Activated T-cell treated with anti-CD3 and anti-CD28 coated beads, Interleukin-2, amount 50 U/mL, for 72 hours (primary cell): ENCODE measurements around the gene DCLK2. TPM values are rescaled to one million over a fixed set of nuclear protein-coding genes. Genes with fewer than 3 reads are reported as not detected.
A peak's percentile ranks its signal among the peaks of the same experiment; 100 is the strongest.

ENCODE experiments used
- ATAC-seq, 2 donors: fragments of 150-1000 bp; cut with Tn5 transposase; replicated peaks in 1 of 2; 2 replicates each; pipeline ENCODE4 v1.10.0; 2021; ENCODE audit warnings: moderate library complexity in 2 of 2, mild to moderate bottlenecking in 1 of 2
- DNase-seq, 2 donors: peaks; one replicate each; pipeline ENCODE4 v3.0.0; 2021 to 2022; ENCODE audit warnings: mixed read lengths in 1 of 2
- H3K27ac Mint-ChIP-seq: one replicate; pipeline ENCODE4 v1.8.0; 2022; ENCODE audit warnings: mild to moderate bottlenecking, moderate library complexity, mixed read lengths
- H3K27me3 Mint-ChIP-seq: one replicate; pipeline ENCODE4 v1.8.0; 2022; ENCODE audit warnings: low read depth, mixed read lengths
- H3K36me3 Mint-ChIP-seq, 2 donors: one replicate each; pipeline ENCODE4 v1.8.0; 2022; ENCODE audit warnings: mixed read lengths in 2 of 2, mild to moderate bottlenecking in 1 of 2; ENCODE audit not compliant: insufficient read depth in 2 of 2
- H3K4me1 Mint-ChIP-seq: one replicate; pipeline ENCODE4 v1.8.0; 2022; ENCODE audit warnings: low read depth, mixed read lengths
- H3K4me3 Mint-ChIP-seq, 2 donors: one replicate each; pipeline ENCODE4 v1.8.0; 2022; ENCODE audit warnings: mild to moderate bottlenecking in 2 of 2, mixed read lengths in 2 of 2, moderate library complexity in 2 of 2
- H3K9me3 Mint-ChIP-seq, 2 donors: one replicate each; pipeline ENCODE4 v1.8.0; 2022; ENCODE audit warnings: mixed read lengths in 2 of 2
- total RNA-seq, 2 donors: library from RNA; stranded (reverse); gene quantifications; one replicate each; pipeline ENCODE4 v1.2.3, GENCODE V29; 2022

Gene DCLK2
- total RNA-seq, 2 donors from 2014 or later, result 0.12 to 0.46 TPM

DNA sequence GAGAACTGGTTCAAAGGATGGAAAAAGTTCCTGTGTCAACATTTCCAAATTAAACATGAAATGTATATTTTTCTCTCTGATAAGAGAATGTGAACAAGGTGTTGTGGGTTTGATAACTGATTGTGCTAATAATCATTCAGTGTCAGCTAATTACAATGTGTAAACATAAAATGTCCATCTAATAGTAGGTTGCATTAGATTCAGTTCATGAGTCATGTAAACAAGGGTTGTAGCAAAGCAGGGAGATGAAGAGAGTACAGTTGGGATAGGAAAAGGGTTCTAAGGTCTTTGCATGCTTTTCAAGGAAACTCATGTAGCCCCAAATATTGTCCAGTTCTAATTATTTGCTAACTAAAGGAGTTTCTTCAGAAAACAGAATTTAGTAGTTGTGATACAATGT, 55.4 kb downstream of the DCLK2 start:
- ATAC-seq, result no peak

DNA sequence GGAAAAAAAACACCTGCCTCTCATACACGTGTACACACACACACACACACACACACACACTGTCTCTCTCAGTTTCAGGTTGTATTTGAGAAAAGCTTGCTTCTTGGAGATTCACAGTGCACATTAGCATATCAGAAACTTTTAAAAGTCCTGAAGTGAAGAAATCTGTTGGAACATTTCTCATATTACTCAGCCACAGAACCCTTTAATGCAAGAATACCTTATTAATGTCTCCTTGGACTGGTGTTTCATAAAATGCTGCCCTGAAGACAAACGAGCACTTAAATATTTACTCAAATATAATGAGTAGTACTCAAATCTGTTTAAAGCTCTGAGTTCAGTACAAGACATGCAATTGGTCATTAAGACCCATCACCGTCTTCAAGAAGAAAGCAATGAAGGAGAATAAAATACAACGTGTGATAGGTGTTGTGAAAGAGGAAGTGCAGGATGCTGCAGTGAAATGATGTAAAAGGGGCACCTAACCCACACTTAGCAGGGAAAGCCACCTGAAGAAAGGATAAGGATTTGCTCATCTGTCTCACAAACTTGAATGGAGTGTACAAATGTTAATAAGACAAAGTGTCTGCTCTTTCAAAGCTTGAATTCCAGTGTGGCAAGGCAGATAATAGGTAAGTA, 57.0 kb downstream of the DCLK2 start:
- Mint-ChIP-seq H3K4me1 (no peaks in the 10 kb centered on the region), H3K4me3 (no peak overlapping the region), H3K36me3 (no peaks in the 10 kb centered on the region), H3K27ac (no peak overlapping the region), H3K9me3 (no peaks in the 10 kb centered on the region), H3K27me3 (peaks cover 28% of the 10 kb centered on the region)
- ATAC-seq (no peak), DNase-seq (no peak)

More for the DNA sequence above, 55.4 kb downstream of the DCLK2 start:
- Mint-ChIP-seq H3K9me3 (no peaks in the 10 kb centered on the region), H3K27ac (no peak overlapping the region), H3K4me1 (no peaks in the 10 kb centered on the region), H3K36me3 (no peaks in the 10 kb centered on the region), H3K4me3 (no peak overlapping the region), H3K27me3 (peaks cover 34% of the 10 kb centered on the region)
- no peak for DNase-seq

DNA sequence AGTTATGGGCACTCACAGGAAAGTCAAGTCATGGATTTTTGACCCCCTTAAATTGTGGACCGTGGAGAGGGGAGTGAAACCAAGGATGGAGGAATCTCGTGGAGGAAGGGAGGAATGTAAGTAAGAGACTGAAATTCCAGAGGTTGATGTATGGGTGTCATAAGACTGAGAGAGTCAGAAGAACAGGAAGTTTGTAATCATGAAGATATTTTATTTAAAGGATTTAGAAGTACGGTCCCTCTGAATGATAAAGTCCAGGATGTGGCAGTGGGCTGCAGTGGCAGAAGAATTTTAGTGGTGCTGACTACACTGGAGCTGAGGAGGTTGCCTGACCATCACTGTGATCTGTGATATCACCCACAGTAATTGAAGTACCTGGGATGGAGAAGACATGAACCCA, 57.8 kb downstream of the DCLK2 start:
- Mint-ChIP-seq H3K36me3 (no peaks in the 10 kb centered on the region), H3K9me3 (no peaks in the 10 kb centered on the region), H3K27ac (no peak overlapping the region), H3K4me1 (peaks cover 5% of the 10 kb centered on the region), H3K4me3 (no peak overlapping the region), H3K27me3 (peaks cover 23% of the 10 kb centered on the region)
- no peak for DNase-seq
- no peak for ATAC-seq

DNA sequence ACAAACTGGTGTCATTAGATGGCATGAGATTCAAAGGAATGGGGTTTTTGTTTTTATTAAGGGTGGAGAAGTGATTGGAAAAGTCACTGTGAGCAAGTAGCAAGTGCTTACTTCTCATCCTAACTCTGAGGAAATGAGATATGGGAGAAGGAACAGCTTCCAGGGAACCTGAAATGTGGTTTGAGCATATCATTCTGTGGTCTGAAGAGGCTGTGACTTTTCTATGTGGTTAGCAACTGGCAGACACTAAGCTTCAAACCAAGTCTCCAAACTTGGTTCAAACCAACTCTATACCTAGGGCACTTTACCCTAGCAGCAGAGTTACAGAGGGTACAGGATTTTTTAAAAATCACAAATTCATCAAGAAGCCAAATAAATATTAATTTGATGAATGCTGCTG, 58.2 kb downstream of the DCLK2 start:
- Mint-ChIP-seq H3K4me3 (no peak overlapping the region), H3K36me3 (no peaks in the 10 kb centered on the region), H3K27me3 (peaks cover 23% of the 10 kb centered on the region), H3K27ac (no peak overlapping the region), H3K9me3 (no peaks in the 10 kb centered on the region), H3K4me1 (peaks cover 7% of the 10 kb centered on the region)
- DNase-seq (no peak), ATAC-seq (no peak)

DNA sequence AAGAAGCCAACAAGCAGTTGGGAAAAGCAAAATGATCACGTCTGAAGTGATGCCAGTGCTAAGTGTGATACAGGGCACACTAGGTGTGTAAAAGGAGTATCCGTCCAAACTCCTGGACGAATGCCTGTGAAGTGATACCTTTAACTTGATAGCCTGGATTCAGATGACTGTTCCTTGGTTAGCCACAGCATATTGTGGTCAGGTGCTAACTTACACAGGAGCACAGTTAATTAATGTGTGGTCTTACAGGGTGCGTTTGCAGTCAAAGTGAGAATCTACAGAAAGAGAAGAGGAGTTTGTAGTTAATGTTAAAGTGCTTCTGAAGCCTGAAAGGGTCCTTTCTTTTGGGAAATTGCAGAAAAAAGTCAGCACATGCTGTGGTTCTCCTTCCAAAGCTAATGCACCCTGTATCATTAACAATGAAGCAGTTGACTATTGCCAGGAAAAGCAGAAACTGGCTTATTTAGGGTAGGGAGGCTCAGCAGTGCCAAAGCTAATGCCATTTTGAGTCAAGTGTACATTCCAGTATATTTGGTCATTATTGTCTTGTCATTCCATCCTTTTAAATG, 61.1 kb downstream of the DCLK2 start:
- Mint-ChIP-seq H3K4me3 (no peak overlapping the region), H3K27me3 (peaks cover 12% of the 10 kb centered on the region), H3K4me1 (peaks cover 7% of the 10 kb centered on the region), H3K36me3 (no peaks in the 10 kb centered on the region), H3K9me3 (peaks cover 1 to 2% of the 10 kb centered on the region in 2 donors), H3K27ac (no peak overlapping the region)
- ATAC-seq (no peak), DNase-seq (no peak)

DNA sequence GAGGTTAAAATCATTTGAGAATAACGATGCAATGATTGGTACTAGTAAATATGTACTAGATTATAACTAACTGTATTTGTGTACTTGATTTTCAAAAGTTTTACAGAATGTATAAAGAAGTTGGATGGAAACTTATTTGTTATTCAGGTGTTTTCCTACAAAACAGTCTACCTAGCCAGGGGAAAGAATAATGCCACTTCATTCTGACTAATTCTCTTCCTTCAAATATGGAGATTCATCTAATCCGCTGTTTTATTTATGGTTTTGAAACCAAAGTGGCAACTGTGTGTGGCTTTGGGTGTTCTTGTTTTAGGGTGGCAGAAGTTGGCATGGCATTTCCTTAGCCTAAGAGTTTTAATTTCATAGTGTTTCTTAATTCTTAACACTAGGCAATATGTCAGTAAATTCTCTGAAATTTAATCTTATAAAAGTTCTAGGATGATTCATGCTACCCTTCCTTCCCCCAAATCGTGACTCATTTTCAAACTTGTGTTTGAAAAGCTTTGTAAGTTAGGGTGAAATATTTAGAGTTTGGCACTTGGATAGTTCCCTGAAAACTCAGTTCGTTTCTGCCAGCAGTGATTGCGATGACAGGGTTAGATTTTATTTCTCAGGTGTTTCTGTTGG, 62.6 kb downstream of the DCLK2 start:
- peak in 1 of 2 donors; percentile 28 for ATAC-seq
- H3K36me3 Mint-ChIP-seq, result no peaks in the 10 kb centered on the region

DNA sequence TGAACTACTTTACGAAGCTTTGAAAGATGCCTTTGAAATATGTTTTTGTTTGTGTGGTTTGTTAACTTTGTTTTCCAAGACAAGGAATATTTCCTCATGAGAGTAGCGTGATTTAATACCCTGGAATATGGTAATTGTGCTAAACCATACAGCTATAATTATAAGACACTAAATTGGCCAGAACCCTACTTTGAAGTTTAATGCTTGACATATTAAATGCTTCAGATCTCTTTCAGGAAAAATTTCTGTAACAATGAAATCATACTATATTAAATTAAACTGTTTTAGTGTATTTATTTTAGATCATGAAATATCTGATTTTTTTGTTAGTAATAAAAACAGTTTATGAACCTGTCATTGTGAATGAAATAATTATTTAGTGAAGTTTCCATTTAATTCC, 63.5 kb downstream of the DCLK2 start:
- no peak overlapping the region for H3K27ac Mint-ChIP-seq
- no peaks in the 10 kb centered on the region for H3K36me3 Mint-ChIP-seq
- no peak overlapping the region for H3K4me3 Mint-ChIP-seq
- DNase-seq (no peak), ATAC-seq (no peak)
- peaks cover 7% of the 10 kb centered on the region for H3K4me1 Mint-ChIP-seq
- no peaks in the 10 kb centered on the region for H3K27me3 Mint-ChIP-seq
- H3K9me3 Mint-ChIP-seq, result peaks cover 1 to 2% of the 10 kb centered on the region in 2 donors

More for the DNA sequence above, 62.6 kb downstream of the DCLK2 start:
- peaks cover 5% of the 10 kb centered on the region for H3K27me3 Mint-ChIP-seq
- peaks cover 7% of the 10 kb centered on the region for H3K4me1 Mint-ChIP-seq
- H3K27ac Mint-ChIP-seq, result no peak overlapping the region
- no peak for DNase-seq
- peaks cover 1 to 2% of the 10 kb centered on the region in 2 donors for H3K9me3 Mint-ChIP-seq
- H3K4me3 Mint-ChIP-seq, result peak overlapping the region in 1 of 2 donors; percentile 0

DNA sequence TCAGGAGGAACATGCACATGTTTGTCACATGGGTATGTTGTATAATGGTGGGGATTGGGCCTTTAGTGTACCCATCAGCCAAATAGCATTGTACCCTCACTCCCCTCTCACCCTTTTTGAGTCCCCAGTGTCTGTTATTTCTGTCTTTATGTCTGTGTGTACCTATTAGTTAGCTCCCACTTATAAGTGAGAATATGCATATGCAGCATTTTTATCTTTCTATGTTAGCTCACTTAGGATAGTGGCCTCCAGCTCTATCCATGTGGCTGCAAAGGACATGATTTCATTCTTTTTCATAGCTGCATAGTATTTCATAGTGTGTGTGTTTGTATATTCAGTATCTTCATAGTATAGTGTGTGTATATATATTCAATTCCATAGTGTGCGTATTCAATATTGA, 64.6 kb downstream of the DCLK2 start:
- Mint-ChIP-seq H3K36me3 (no peaks in the 10 kb centered on the region), H3K4me1 (peaks cover 7% of the 10 kb centered on the region), H3K27ac (no peak overlapping the region), H3K9me3 (peaks cover 1 to 2% of the 10 kb centered on the region in 2 donors), H3K4me3 (no peak overlapping the region), H3K27me3 (no peaks in the 10 kb centered on the region)
- no peak for ATAC-seq
- no peak for DNase-seq

DNA sequence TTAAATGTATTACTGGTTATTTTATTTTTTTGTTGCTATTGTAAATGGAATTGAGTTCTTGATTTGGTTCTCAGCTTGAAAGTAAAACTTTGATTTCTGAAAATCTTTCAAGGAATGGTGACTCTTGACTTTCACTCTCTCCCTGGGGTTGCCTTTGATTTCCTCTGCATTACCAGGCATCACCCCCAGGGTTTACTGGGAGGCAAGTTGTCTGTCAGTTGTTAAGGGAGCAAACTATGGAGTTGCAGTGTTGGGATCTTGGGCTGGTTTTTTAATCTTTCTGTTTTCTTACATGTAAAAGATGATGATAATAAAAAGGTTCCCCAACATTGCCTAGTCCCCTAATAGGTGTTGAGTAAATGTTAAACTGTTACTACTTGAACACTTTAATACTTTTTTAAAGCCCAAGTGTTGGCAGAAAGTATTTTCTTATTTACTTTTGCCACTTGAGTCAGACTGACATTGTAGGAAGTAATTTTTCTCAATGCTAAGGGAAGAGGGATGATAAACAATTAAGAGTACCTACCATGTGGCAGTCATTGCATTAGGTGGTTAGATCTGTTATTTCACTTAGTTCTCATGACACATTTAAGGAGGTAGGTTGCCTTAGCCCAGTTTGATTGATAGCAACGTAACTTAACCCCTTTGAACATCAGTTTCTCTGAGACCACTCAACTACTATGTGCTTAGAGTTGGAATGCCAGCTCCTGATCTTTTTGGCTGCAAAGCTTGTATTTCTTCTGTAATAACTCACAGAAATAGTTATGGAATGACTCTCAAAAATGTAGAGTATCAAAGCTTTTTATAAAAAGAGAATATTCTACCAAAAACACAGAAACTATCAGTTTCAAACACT, 67.1 kb downstream of the DCLK2 start:
- no peak for ATAC-seq
- Mint-ChIP-seq H3K36me3 (no peaks in the 10 kb centered on the region), H3K4me1 (peaks cover 7% of the 10 kb centered on the region), H3K27ac (no peak overlapping the region), H3K9me3 (peaks cover 1 to 2% of the 10 kb centered on the region in 2 donors), H3K27me3 (peaks cover 5% of the 10 kb centered on the region), H3K4me3 (no peak overlapping the region)
- DNase-seq, result no peak

DNA sequence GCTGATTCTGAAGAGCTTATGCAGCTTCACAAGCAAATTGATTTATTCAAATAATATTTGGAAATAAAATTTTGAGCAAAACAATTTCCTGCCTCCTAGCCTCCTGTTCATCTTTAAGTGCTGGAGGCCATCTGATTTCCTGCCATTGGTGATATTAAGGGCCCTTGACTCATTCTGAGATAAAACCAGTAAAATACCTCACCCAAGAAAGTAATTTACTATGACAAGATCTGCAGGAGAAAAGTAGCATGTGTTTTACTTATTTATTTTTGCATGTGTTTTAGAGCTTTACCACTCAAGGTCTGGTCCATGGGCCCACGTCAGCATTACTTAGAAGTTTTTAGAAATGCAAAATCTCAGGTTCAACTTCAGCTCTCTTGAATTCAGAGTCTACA, 67.7 kb downstream of the DCLK2 start:
- H3K9me3 Mint-ChIP-seq, result peaks cover 1 to 2% of the 10 kb centered on the region in 2 donors
- H3K4me3 Mint-ChIP-seq, result no peak overlapping the region
- no peak overlapping the region for H3K27ac Mint-ChIP-seq
- ATAC-seq (no peak), DNase-seq (no peak)
- H3K27me3 Mint-ChIP-seq, result peaks cover 5% of the 10 kb centered on the region
- H3K36me3 Mint-ChIP-seq, result no peaks in the 10 kb centered on the region
- H3K4me1 Mint-ChIP-seq, result peaks cover 3% of the 10 kb centered on the region

DNA sequence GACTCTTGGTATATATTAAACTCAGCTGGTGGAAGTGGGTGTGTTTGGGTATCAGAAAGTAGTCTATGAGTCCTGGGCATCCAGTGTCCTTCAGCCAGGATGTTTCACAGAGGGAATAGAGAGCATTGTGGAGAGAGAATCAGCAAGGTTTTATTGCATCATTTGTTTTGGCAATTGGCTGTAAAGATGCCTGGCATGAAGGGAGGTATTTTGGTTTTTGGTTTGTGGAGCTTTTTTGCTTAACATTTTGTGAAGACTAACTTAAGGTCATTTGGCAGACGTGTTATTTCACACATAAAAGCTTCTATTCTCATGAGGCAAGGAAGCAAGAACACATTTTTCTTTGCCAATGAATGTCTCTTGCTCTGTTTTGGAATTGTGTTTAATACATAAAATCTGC, 71.1 kb downstream of the DCLK2 start:
- Mint-ChIP-seq H3K4me3 (no peak overlapping the region), H3K36me3 (no peaks in the 10 kb centered on the region), H3K4me1 (no peaks in the 10 kb centered on the region), H3K27ac (no peak overlapping the region), H3K9me3 (no peaks in the 10 kb centered on the region), H3K27me3 (peaks cover 5% of the 10 kb centered on the region)
- DNase-seq, result no peak
- ATAC-seq, result no peak

DNA sequence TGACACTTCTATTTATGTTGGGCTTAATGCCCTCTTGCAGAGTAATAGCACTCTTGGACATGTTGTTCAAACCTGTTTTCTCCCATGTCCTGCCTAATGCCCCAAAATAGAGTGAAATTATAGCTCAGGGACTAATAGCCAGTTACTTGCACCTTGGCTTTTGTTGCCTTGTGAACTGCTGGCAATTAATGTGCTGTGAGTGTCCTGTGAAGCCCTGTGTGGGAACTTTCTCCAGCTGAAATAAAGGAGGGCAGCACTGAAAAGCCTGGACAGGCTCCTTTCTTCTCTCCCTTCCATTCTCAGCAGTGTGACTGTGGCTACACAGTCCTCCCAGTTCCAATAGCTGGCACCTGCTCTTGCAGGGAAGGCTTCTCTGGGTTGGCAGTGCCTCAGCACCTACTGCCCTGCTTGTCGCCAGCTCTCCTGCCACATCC, 72.4 kb downstream of the DCLK2 start:
- no peaks in the 10 kb centered on the region for H3K9me3 Mint-ChIP-seq
- H3K27me3 Mint-ChIP-seq, result peaks cover 5% of the 10 kb centered on the region
- no peaks in the 10 kb centered on the region for H3K36me3 Mint-ChIP-seq
- H3K4me1 Mint-ChIP-seq, result no peaks in the 10 kb centered on the region
- ATAC-seq (no peak), DNase-seq (no peak)
- H3K4me3 Mint-ChIP-seq, result no peak overlapping the region
- no peak overlapping the region for H3K27ac Mint-ChIP-seq

DNA sequence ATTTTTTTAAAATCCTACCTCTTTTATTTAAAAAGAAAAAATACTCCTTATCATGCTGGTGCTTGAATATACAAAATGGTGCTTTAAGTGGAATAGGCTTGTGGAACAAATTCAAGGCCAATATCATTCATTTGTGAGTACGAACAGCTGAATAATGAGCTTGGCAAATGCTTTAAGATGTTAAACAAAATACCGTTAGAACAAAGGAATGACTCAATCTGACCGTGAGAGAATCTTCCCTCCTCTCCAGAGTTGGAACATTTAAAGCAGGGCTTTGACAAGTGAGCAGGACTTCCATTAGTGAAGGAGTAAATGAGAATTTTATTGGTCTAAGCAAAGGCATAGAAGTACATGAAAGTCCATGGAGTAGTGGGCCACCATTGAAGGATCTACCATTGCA, 74.5 kb downstream of the DCLK2 start:
- DNase-seq, result no peak

More for the DNA sequence above, 74.5 kb downstream of the DCLK2 start:
- Mint-ChIP-seq H3K9me3 (no peaks in the 10 kb centered on the region), H3K4me1 (no peaks in the 10 kb centered on the region), H3K27me3 (peaks cover 5% of the 10 kb centered on the region), H3K4me3 (no peak overlapping the region), H3K27ac (no peak overlapping the region), H3K36me3 (no peaks in the 10 kb centered on the region)
- no peak for ATAC-seq
